ENCODE results near the gene PCDHGA9.
A peak's percentile ranks its signal among the peaks of the same experiment; 100 is the strongest.
"Not testable (repeated sequence)": the region's sequence is repeated elsewhere in the genome, so short reads cannot be mapped to it uniquely, and the experiment has no call there.

PCDHGA9 gene

DNA sequence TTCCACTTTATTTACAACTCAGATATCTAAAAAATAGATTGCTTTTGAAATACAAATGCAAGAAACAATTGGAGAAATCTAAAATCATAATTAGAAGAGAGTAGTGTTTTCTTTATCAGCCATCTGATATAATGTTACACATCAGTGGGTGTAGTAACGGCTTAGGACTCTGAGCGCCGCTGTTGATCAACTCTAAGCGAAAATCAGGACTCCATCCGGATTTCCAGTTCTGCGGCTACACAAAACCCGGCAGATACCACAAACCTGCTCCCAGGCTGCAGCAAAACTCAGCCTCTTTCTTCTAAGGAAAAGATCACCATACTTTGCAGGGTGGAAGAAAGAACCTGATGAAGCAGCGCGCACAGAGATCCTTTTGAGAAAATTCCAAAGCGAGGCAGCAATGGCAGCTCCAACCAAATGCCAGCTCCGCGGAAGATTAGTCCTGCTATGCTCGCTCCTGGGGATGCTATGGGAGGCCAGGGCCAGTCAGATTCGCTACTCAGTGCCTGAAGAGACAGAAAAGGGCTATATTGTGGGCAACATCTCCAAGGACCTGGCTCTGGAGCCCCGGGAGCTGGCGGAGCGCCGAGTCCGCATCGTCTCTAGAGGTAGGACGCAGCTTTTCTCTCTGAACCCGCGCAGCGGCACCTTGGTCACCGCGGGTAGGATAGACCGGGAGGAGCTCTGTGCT lies at the start of gene PCDHGA9:
Gene PCDHGA9 (plus strand): TSS at position 226 of the 691 bp plus-strand sequence. CDS start 175 bp downstream, at position 401.
- DNase-seq (ENCODE audit: low read depth): no peak

DNA sequence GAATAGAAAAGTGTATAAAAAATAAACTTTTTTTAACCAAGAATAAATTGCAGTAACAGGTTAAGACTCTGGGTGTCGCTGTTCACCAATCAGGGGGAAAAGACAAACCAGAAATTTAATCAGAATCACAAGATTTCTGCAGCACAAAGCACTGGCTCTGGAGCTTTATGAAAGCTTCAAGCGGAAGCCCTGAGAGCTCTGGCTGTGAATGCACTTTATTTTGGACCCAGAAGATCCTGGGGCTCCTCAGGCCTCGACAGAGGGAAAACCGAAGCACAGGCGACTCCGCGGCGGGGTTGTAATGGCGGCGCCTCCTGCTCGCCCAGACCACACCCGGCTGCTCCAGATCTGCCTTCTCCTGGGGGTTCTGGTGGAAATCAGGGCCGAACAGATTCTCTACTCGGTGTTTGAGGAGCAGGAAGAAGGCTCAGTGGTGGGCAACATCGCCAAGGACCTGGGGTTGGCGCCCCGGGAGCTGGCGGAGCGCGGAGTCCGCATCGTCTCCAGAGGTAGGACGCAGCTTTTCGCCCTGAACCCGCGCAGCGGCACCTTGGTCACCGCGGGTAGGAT lies 47.6 kb upstream of the PCDHGA9 start, which contains the start of gene PCDHGA4:
Gene PCDHGA4 (plus strand): TSS at position 122 of the 570 bp plus-strand sequence. CDS start 87 bp downstream, at position 209.
- no peak for DNase-seq (ENCODE audit: low read depth)

DNA sequence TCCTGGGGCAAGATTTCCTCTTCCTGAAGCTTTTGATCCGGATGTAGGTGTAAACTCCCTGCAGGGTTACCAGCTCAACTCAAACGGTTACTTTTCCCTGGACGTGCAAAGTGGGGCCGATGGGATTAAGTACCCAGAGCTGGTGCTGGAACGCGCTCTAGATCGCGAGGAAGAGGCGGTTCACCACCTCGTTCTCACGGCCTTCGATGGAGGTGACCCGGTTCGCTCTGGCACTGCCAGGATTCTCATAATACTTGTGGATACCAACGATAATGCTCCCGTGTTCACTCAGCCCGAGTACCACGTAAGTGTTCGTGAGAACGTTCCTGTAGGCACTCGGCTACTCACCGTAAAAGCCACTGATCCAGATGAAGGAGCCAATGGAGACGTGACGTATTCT lies 46.9 kb upstream of the PCDHGA9 start:
- DNase-seq (ENCODE audit: low read depth): no peak

DNA sequence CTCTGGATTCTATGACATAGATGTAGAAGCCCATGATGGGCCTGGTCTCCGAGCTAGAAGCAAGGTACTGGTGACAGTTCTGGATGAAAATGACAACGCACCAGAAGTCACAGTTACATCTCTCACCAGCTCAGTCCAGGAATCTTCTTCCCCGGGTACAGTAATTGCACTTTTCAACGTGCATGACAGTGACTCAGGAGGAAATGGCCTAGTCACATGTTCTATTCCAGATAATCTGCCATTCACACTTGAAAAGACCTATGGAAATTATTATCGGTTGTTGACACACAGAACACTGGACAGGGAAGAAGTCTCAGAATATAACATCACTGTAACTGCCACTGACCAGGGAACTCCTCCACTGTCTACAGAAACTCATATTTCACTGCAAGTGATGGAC lies 46.4 kb upstream of the PCDHGA9 start:
- DNase-seq (ENCODE audit: low read depth): no peak

DNA sequence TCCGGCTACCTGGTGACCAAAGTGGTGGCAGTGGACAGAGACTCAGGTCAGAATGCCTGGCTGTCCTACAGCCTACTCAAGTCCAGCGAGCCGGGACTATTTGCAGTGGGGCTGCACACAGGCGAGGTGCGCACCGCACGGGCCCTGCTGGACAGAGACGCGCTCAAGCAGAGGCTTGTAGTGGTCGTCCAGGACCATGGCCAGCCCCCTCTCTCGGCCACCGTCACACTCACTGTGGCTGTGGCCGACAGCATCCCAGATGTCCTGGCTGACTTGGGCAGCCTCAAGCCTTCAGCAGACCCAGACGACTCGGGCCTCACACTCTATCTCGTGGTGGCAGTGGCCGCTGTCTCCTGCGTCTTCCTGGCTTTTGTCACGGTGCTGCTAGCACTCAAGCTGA lies 45.6 kb upstream of the PCDHGA9 start:
- no peak for DNase-seq (ENCODE audit: low read depth)

DNA sequence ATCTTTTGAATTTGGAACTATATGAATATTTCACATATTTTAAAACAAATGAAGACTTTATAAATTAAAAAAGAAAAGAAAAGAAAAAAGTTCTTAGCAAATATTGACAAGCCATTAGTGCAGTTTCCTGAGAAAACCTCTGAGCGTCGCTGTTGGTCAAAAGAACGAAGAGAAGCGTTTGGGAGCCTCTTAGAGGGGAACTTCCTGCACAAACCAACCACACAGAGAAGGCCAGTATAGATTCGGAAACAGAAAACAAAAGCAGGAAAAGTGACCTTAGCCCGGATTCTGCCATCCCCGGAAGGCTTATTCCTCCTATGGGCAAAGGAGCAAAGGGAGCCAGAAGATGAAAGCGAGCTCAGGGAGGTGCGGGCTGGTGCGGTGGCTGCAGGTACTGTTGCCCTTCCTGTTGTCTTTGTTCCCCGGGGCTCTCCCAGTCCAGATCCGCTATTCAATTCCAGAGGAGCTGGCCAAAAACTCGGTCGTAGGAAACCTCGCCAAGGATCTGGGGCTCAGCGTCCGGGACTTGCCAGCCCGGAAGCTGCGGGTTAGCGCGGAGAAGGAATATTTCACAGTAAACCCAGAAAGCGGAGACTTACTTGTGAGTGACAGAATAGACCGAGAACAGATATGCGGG lies 42.7 kb upstream of the PCDHGA9 start, which contains the start of gene PCDHGB2:
Gene PCDHGB2 (plus strand): TSS at position 205 of the 637 bp plus-strand sequence. CDS start 142 bp downstream, at position 347.
- no peak for DNase-seq (ENCODE audit: low read depth)

DNA sequence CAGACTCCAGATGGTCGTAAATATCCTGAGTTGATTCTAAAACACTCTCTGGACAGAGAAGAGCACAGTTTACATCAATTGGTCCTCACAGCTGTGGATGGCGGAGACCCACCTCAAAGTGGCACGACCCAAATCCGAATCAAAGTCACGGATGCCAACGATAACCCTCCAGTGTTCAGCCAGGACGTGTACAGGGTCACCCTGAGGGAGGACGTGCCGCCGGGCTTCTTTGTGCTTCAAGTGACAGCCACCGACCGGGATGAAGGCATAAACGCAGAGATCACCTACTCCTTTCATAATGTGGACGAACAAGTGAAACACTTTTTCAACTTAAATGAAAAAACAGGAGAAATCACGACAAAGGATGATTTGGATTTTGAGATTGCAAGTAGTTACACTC lies 41.9 kb upstream of the PCDHGA9 start:
- DNase-seq (ENCODE audit: low read depth): no peak

DNA sequence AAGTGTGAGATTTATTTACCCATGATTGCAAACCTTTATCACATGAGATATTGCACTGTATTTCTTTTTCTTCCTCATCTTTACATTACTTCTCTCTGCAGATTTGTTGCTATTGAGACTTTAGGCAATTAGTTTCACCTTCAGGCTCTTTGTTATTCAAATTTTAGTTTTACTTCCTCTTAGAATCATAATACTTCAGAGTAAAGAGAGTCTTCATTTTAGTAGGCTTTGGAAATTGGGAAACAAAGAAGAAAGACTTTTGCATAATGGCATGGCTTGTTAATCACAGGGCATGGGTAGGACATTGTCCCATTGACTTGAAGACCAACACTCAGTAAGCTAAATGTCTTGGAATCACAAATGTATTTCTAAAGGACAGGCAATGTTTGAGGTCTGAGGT lies 39.9 kb upstream of the PCDHGA9 start:
- no peak for DNase-seq (ENCODE audit: low read depth)

DNA sequence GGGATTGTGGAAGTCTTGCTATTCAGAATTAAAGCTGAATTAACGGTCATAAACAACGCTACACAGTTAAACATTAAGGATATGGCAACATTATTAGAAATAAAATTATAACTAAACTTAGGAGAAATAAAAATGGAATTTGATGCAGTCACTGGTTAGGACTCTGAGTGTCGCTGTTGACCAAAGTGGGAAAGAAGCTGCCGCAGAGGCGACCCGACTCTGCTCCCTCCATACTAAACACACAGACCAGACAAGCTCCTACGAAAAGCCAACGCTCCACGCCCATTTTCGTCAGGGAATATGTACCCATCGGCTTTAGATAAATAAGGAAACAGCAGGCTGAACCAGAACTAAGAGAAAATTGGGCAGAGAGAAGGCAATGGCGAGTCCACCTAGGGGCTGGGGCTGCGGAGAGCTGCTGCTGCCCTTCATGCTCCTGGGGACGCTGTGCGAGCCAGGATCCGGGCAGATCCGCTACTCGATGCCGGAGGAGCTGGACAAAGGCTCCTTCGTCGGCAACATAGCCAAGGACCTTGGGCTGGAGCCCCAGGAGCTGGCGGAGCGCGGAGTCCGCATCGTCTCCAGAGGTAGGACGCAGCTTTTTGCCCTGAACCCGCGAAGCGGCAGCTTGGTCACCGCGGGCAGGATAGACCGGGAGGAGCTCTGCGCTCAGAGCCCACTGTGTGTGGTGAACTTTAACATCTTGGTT lies 38.5 kb upstream of the PCDHGA9 start, which contains the start of gene PCDHGA5:
Gene PCDHGA5 (plus strand): TSS at position 211 of the 709 bp plus-strand sequence. CDS start 169 bp downstream, at position 380.
- DNase-seq (ENCODE audit: low read depth): no peak

DNA sequence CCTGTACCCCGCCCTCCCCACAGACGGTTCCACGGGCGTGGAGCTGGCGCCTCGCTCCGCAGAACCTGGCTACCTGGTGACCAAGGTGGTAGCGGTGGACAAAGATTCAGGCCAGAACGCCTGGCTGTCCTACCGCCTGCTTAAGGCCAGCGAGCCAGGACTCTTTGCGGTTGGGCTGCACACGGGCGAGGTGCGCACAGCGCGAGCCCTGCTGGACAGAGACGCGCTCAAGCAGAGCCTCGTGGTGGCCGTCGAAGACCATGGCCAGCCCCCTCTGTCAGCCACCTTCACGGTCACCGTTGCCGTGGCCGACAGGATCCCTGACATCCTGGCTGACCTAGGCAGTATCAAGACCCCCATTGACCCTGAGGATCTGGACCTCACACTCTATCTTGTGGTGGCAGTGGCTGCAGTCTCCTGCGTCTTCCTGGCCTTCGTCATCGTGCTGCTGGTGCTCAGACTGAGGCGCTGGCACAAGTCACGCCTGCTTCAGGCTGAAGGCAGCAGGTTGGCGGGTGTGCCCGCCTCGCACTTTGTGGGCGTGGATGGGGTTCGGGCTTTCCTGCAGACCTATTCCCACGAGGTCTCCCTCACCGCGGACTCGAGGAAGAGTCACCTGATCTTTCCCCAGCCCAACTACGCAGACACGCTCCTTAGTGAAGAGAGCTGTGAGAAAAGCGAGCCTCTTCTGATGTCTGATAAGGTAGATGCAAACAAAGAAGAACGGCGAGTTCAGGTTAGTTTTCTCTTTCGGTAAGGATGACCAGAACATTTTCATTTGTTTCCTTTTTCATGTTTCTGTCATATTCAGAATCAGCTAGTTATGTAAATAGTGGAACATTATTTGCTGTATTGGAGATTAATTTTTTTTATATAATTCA lies 36.3 kb upstream of the PCDHGA9 start:
- DNase-seq (ENCODE audit: low read depth): no peak

DNA sequence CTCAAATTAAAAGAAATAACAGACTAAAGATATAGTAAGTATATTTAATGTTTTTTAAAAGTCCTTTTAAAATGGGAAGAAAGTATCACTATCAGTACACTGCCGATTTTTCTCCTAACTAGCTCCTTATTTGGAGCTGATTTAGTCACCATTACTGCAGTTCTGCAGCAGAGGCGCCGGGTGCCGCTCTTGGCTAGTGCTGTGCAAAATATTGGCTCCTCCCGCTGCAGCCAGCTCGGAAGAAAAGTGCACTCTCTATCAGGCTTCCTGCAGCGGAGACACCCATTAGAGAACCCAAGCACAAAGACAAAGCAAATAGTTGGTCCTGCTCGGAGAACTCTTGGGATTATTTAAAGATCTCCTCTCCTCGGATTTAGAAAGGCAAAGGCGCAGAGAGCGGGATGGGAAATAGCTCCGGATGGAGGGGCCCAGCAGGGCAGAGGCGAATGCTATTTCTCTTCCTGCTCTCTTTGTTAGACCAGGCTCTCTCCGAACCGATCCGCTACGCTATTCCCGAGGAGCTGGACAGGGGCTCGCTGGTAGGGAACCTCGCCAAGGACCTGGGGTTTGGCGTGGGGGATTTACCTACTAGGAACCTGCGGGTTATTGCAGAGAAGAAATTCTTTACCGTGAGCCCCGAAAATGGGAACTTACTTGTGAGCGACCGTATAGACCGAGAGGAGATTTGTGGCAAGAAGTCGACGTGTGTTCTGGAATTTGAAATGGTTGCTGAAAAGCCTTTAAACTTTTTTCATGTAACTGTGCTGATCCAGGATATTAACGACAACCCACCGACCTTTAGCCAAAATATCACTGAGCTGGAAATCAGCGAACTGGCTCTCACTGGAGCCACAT lies 32.4 kb upstream of the PCDHGA9 start, which contains the start of gene PCDHGB3:
Gene PCDHGB3 (plus strand): TSS at position 249 of the 855 bp plus-strand sequence. CDS start 153 bp downstream, at position 402.
- DNase-seq (ENCODE audit: low read depth): peak; percentile 9

DNA sequence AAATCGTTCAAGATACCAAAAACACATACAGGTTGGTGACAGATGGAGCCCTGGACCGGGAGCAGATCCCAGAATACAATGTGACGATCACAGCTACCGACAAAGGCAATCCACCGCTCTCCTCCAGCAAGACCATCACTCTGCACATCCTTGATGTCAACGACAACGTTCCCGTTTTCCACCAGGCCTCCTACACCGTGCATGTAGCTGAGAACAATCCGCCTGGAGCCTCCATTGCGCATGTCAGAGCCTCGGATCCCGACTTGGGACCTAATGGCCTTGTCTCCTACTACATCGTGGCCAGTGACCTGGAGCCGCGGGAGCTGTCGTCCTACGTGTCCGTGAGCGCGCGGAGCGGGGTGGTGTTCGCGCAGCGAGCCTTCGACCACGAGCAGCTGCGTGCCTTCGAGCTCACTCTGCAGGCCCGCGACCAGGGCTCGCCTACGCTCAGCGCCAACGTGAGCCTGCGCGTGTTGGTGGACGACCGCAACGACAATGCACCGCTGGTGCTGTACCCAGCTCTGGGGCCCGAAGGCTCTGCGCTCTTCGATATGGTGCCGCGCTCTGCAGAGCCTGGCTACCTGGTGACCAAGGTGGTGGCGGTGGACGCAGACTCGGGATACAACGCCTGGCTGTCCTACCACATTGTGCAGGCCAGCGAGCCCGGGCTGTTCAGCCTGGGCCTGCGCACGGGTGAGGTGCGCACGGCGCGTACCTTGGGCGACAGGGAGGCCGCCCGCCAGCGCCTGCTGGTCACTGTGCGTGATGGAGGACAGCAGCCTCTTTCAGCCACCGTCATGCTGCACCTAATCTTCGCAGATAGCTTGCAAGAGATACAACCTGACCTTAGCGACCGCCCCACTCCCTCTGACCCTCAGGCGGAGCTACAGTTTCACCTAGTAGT lies 30.8 kb upstream of the PCDHGA9 start:
- no peak for DNase-seq (ENCODE audit: low read depth)

DNA sequence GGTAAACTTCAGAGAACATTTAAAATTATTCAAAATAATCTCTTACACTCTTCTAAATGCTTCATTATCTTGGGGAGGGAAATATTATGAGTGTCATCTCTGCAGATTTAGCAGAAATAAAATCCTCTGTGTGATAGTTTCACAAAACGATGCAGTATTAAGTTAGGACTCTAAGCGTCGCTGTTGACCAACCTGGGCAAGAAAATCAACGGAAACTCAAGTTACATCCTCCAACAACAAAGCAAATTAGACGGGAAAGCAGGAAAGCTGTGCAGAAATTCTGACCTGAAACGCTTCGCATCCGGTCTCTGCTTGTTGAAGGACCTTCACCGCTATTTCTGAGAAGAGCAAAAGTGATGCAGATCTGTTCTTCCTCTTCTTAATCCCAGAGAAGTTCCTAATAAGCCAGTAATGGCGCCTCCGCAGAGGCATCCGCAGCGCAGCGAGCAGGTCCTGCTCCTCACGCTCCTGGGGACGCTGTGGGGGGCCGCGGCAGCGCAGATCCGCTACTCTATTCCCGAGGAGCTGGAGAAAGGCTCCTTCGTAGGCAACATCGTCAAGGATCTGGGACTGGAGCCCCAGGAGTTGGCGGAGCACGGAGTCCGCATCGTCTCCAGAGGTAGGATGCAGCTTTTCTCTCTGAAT lies 28.8 kb upstream of the PCDHGA9 start, which contains the start of gene PCDHGA6:
Gene PCDHGA6 (plus strand): TSS at position 219 of the 645 bp plus-strand sequence. CDS start 193 bp downstream, at position 412.
- peak; percentile 15 for DNase-seq (ENCODE audit: low read depth)

DNA sequence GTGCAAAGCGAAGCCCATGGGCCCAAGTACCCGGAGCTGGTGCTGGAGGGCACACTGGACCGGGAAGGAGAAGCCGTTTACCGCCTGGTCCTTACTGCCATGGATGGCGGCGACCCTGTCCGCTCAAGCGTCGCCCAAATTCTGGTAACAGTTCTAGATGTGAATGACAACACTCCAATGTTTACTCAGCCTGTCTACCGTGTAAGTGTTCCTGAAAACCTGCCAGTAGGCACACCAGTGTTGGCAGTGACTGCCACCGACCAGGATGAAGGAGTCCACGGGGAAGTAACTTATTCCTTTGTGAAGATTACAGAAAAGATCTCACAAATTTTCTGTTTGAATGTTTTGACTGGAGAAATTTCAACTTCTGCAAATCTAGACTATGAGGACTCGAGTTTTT lies 28.0 kb upstream of the PCDHGA9 start:
- DNase-seq (ENCODE audit: low read depth): no peak

DNA sequence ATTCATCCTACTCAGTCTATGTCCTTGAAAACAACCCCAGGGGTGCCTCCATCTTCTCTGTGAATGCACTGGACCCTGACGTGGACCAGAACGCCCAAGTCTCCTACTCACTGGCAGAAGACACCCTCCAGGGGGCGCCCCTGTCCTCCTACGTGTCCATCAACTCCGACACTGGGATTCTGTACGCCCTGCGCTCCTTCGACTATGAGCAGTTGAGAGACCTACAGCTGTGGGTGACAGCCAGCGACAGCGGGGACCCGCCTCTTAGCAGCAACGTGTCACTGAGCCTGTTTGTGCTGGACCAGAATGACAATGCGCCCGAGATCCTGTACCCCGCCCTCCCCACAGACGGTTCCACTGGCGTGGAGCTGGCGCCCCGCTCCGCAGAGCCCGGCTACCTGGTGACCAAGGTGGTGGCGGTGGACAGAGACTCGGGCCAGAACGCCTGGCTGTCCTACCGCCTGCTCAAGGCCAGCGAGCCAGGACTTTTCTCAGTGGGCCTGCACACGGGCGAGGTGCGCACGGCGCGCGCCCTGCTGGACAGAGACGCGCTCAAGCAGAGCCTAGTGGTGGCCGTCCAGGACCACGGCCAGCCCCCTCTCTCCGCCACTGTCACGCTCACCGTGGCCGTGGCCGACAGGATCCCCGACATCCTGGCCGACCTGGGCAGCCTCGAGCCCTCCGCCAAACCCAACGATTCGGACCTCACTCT lies 27.0 kb upstream of the PCDHGA9 start:
- not testable (repeated sequence) for DNase-seq (ENCODE audit: low read depth)

DNA sequence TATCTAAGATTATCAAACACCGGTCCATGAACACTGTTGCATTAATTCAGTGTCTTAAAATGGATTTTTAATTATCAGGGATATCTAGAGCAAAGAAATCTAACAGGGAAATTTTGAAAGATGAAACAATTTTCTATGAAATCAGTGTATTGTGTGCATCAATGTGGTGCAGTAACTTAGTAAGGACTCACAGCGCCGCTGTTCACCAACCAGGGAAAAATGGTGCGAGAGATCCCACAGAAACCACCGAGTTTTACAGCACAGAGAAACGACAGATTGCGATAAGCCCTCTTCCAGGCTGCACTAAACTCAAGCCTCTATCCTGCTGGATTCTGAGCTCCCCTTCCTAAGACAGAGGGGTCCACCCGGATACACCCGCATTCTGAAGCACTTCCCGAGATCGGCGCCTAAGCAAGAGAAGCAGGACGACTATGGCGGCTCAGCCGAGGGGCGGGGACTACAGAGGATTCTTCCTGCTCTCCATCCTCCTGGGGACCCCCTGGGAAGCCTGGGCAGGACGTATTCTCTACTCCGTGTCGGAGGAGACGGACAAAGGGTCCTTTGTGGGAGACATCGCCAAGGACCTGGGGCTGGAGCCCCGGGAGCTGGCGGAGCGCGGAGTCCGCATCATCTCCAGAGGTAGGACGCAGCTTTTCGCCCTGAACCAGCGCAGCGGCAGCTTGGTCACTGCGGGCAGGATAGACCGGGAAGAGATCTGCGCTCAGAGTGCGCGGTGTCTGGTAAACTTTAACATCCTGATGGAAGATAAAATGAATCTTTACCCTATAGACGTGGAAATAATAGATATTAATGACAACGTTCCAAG lies 19.9 kb upstream of the PCDHGA9 start, which contains the start of gene PCDHGA7:
Gene PCDHGA7 (plus strand): TSS at position 274 of the 826 bp plus-strand sequence. CDS start 158 bp downstream, at position 432.
- DNase-seq (ENCODE audit: low read depth): no peak

DNA sequence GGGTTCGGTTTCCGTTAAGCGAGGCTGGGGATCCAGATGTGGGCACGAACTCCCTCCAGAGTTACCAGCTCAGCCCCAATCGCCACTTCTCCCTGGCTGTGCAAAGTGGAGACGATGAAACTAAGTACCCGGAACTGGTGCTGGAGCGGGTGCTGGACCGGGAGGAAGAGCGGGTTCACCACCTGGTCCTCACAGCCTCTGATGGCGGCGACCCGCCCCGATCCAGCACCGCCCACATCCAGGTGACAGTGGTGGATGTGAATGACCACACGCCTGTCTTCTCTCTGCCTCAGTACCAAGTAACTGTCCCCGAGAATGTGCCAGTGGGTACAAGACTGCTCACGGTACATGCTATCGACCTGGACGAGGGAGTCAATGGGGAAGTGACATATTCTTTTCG lies 19.2 kb upstream of the PCDHGA9 start:
- DNase-seq (ENCODE audit: low read depth): no peak
